ENCODE measurements around the gene RGS17. TPM values are rescaled to one million over a fixed set of nuclear protein-coding genes. Genes with fewer than 3 reads are reported as not detected.

RGS17 gene
- total and polyA plus RNA-seq, 2 of the 13 experiments (the other 11 are each of a cell fraction or from before 2014, with no cell fraction given) = 0.04 TPM; not detected in 1

DNA sequence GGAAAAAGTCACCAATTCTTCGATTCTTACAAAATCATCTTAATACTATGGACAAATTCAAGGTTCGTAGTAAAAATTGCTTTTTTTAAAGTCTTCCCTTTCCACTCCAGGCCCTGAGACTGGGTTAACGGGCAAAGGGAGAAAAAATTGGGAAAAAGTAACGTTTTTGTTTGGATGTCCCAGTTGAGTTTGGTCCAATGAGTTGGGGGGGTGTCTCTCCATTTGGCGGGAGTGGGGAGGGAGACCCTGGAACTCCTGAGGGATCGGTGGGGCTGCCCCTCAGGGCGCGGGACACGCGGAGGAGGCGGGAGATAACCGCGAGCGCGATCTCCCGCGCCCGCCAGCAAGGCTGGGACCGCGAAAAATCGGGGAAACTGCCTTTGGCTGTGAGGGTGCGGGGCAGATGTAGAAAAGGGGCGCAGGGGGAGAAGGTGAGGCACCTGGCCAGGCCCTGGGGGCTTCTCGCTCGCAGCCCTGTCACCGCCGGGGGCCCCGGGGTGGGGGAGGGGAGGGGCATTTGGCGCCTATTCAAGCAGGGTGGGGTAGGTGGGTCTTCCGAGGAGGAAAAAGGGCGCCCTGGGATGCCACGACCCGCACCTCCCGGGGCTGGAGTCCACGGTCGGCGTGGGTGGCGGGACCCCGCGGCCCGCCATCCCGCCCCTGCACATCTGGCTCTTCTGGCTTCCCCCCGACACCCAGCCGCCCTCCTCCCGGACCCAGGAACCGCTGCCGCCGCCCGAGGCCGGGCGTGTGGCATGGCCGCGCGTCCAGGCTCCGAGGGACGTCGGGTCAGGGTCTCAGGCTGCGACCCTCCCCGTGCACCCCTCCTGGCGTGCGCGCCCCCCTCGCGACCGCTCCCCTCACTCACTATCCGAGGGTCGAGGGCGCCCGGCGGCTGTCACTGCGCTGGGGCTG is 148.8 kb downstream of the RGS17 start (continued):
- TF ChIP-seq ZNF383 (CRISPR knock-in tag; IDR thresholded peaks at IDR 0.05; ENCODE audit: borderline replicate concordance) = no peak
- no peak for TF ChIP-seq ZNF660 (CRISPR knock-in tag; IDR thresholded peaks at IDR 0.05; ENCODE audit: borderline replicate concordance, low read depth)
- TF ChIP-seq GABPB1 (CRISPR knock-in tag; IDR thresholded peaks at IDR 0.05) = no peak
- no peak for TF ChIP-seq ZNF496 (CRISPR knock-in tag; IDR thresholded peaks at IDR 0.05; ENCODE audit: insufficient replicate concordance)
- TF ChIP-seq HNF4A (CRISPR knock-in tag; IDR thresholded peaks at IDR 0.05) = no peak
- TF ChIP-seq HMG20A (CRISPR knock-in tag; IDR thresholded peaks at IDR 0.05; ENCODE audit: borderline replicate concordance) = no peak
- 0 out of 2 replicates have a peak, but pooled peaks have one; percentile 60 for TF ChIP-seq ZNF773 (CRISPR knock-in tag; IDR thresholded peaks at IDR 0.05; ENCODE audit: borderline replicate concordance)
- no peak for TF ChIP-seq DNMT3B (CRISPR knock-in tag; conservative IDR thresholded peaks at IDR 0.05)
- no peak; the same call in 1 of the 2 replicates for TF ChIP-seq ZNF572 (CRISPR knock-in tag; IDR thresholded peaks at IDR 0.05)
- TF ChIP-seq, protein P1, sequence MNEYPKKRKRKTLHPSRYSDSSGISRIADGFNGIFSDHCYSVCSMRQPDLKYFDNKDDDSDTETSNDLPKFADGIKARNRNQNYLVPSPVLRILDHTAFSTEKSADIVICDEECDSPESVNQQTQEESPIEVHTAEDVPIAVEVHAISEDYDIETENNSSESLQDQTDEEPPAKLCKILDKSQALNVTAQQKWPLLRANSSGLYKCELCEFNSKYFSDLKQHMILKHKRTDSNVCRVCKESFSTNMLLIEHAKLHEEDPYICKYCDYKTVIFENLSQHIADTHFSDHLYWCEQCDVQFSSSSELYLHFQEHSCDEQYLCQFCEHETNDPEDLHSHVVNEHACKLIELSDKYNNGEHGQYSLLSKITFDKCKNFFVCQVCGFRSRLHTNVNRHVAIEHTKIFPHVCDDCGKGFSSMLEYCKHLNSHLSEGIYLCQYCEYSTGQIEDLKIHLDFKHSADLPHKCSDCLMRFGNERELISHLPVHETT (CRISPR knock-in tag; conservative IDR thresholded peaks at IDR 0.05) = no peak
- no peak for TF ChIP-seq POLR2G (IDR thresholded peaks at IDR 0.05; ENCODE audit: low read depth, low read length)
- TF ChIP-seq SRF (IDR thresholded peaks at IDR 0.05; ENCODE audit: low read depth, low read length) = no peak
- no peak for TF ChIP-seq NFE2L1 (CRISPR knock-in tag; IDR thresholded peaks at IDR 0.05; ENCODE audit: borderline replicate concordance)
- TF ChIP-seq TCF7L2 (IDR thresholded peaks at IDR 0.05; ENCODE audit: low read depth, low read length) = no peak
- TF ChIP-seq, protein P2, sequence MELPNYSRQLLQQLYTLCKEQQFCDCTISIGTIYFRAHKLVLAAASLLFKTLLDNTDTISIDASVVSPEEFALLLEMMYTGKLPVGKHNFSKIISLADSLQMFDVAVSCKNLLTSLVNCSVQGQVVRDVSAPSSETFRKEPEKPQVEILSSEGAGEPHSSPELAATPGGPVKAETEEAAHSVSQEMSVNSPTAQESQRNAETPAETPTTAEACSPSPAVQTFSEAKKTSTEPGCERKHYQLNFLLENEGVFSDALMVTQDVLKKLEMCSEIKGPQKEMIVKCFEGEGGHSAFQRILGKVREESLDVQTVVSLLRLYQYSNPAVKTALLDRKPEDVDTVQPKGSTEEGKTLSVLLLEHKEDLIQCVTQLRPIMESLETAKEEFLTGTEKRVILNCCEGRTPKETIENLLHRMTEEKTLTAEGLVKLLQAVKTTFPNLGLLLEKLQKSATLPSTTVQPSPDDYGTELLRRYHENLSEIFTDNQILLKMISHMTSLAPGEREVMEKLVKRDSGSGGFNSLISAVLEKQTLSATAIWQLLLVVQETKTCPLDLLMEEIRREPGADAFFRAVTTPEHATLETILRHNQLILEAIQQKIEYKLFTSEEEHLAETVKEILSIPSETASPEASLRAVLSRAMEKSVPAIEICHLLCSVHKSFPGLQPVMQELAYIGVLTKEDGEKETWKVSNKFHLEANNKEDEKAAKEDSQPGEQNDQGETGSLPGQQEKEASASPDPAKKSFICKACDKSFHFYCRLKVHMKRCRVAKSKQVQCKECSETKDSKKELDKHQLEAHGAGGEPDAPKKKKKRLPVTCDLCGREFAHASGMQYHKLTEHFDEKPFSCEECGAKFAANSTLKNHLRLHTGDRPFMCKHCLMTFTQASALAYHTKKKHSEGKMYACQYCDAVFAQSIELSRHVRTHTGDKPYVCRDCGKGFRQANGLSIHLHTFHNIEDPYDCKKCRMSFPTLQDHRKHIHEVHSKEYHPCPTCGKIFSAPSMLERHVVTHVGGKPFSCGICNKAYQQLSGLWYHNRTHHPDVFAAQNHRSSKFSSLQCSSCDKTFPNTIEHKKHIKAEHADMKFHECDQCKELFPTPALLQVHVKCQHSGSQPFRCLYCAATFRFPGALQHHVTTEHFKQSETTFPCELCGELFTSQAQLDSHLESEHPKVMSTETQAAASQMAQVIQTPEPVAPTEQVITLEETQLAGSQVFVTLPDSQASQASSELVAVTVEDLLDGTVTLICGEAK (IDR thresholded peaks at IDR 0.05) = no peak
- TF ChIP-seq, protein P2 (CRISPR knock-in tag; IDR thresholded peaks at IDR 0.05) = no peak
- TF ChIP-seq GABPA (IDR thresholded peaks at IDR 0.05; ENCODE audit: low read depth, low read length) = no peak
- TF ChIP-seq GABPA (CRISPR knock-in tag; IDR thresholded peaks at IDR 0.05; ENCODE audit: low read depth) = no peak
- TF ChIP-seq, protein P3, sequence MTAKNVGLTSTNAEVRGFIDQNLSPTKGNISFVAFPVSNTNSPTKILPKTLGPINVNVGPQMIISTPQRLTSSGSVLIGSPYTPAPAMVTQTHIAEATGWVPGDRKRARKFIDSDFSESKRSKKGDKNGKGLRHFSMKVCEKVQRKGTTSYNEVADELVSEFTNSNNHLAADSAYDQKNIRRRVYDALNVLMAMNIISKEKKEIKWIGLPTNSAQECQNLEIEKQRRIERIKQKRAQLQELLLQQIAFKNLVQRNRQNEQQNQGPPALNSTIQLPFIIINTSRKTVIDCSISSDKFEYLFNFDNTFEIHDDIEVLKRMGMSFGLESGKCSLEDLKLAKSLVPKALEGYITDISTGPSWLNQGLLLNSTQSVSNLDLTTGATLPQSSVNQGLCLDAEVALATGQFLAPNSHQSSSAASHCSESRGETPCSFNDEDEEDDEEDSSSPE (CRISPR knock-in tag; IDR thresholded peaks at IDR 0.05) = peak; percentile 32; the same call in 1 of the 2 replicates
